Fibroblast of lung (primary cell): ENCODE measurements around the gene LRRK1. TPM values are rescaled to one million over a fixed set of nuclear protein-coding genes. Genes with fewer than 3 reads are reported as not detected.

Source experiments
- DNase-seq, 2 donors: peaks; one replicate each; pipeline versions ENCODE4 v3.0.0 to v3.0.0-alpha.2; 2010; ENCODE audit warnings: low read depth in 2 of 2
- H2AFZ ChIP-seq: 2 replicates; pipeline ENCODE4 v1.5.1; 2012; ENCODE audit warnings: low read length, control low read depth, inconsistent platforms
- H3K27ac ChIP-seq: 2 replicates; pipeline ENCODE4 v1.5.1; 2011; ENCODE audit warnings: low read length, control low read depth; ENCODE audit not compliant: insufficient read depth
- H3K27me3 ChIP-seq: 2 replicates; pipeline ENCODE4 v1.5.1; 2011; ENCODE audit warnings: mild to moderate bottlenecking, low read length; ENCODE audit not compliant: control insufficient read depth, insufficient read depth
- H3K36me3 ChIP-seq: 2 replicates; pipeline ENCODE4 v1.5.1; 2011; ENCODE audit warnings: low read length; ENCODE audit not compliant: control insufficient read depth, insufficient read depth
- H3K4me1 ChIP-seq: 2 replicates; pipeline ENCODE4 v1.5.1; 2011; ENCODE audit warnings: low read length; ENCODE audit not compliant: control insufficient read depth, insufficient read depth; ENCODE audit errors: extremely low read depth
- H3K4me2 ChIP-seq: 2 replicates; pipeline ENCODE4 v1.5.1; 2011; ENCODE audit warnings: low read length, control low read depth; ENCODE audit not compliant: insufficient read depth; ENCODE audit errors: extremely low read depth
- H3K4me3 ChIP-seq, 4 experiments: fragments of 200-600 bp in 1 of 4; sonication (generic) in 1 of 4; replicated peaks in 1 of 4; 2 replicates each; pipeline ENCODE4 v1.5.1; 2011 to 2016; ENCODE audit warnings: low read length in 4 of 4, low read depth in 3 of 4, mild to moderate bottlenecking in 3 of 4, control low read depth in 2 of 4, inconsistent platforms in 1 of 4, mixed read lengths in 1 of 4; ENCODE audit not compliant: insufficient read depth in 1 of 4; ENCODE audit errors: control extremely low read depth in 1 of 4
- H3K79me2 ChIP-seq: 2 replicates; pipeline ENCODE4 v1.5.1; 2012; ENCODE audit warnings: mild to moderate bottlenecking, low read length, inconsistent platforms; ENCODE audit not compliant: control insufficient read depth, insufficient read depth
- H3K9ac ChIP-seq: 2 replicates; pipeline ENCODE4 v1.5.1; 2011; ENCODE audit warnings: mild to moderate bottlenecking, low read length, control low read depth; ENCODE audit not compliant: insufficient read depth
- H3K9me3 ChIP-seq: 2 replicates; pipeline ENCODE4 v1.5.1; 2012; ENCODE audit warnings: low read depth, low read length; ENCODE audit not compliant: control insufficient read depth, insufficient read depth
- H4K20me1 ChIP-seq: 2 replicates; pipeline ENCODE4 v1.5.1; 2011; ENCODE audit warnings: low read length; ENCODE audit not compliant: control insufficient read depth, insufficient read depth; ENCODE audit errors: extremely low read depth
- EZH2 ChIP-seq: IDR thresholded peaks from 2 replicates; pipeline ENCODE4 v1.5.1; 2012; ENCODE audit warnings: low read length, control low read depth, mild to moderate bottlenecking; ENCODE audit errors: missing control alignments
- polyA plus RNA-seq, 2 donors: library from polyadenylated mRNA; depleted of rRNA in 1 of 2; stranded (reverse) in 1 of 2; unstranded in 1 of 2; fragments of >200 nt; gene quantifications; 2 replicates each; pipeline ENCODE4 v1.2.1, GENCODE V29; 2011 to 2012; ENCODE audit warnings: missing spikeins in 1 of 2
- total RNA-seq: library from RNA; depleted of rRNA; stranded (reverse); fragments of >200 nt; gene quantifications from 2 replicates; pipeline ENCODE4 v1.2.1, GENCODE V29; 2014
- TF ChIP-seq, protein P1 (sequence below), 2 donors: IDR thresholded peaks in 1 of 2; conservative IDR thresholded peaks in 1 of 2; 1 replicate in 1 of 2; 2 replicates in 1 of 2; pipeline ENCODE4 v1.5.1; 2011 to 2012; ENCODE audit warnings: low read length in 2 of 2, control low read depth in 1 of 2, inconsistent platforms in 1 of 2, low read depth in 1 of 2, mild to moderate bottlenecking in 1 of 2

LRRK1 gene
- total and polyA plus RNA-seq, 2 donors (not counting 1 experiment from before 2014, with no cell fraction given), result 3.8 to 12.2 TPM

DNA sequence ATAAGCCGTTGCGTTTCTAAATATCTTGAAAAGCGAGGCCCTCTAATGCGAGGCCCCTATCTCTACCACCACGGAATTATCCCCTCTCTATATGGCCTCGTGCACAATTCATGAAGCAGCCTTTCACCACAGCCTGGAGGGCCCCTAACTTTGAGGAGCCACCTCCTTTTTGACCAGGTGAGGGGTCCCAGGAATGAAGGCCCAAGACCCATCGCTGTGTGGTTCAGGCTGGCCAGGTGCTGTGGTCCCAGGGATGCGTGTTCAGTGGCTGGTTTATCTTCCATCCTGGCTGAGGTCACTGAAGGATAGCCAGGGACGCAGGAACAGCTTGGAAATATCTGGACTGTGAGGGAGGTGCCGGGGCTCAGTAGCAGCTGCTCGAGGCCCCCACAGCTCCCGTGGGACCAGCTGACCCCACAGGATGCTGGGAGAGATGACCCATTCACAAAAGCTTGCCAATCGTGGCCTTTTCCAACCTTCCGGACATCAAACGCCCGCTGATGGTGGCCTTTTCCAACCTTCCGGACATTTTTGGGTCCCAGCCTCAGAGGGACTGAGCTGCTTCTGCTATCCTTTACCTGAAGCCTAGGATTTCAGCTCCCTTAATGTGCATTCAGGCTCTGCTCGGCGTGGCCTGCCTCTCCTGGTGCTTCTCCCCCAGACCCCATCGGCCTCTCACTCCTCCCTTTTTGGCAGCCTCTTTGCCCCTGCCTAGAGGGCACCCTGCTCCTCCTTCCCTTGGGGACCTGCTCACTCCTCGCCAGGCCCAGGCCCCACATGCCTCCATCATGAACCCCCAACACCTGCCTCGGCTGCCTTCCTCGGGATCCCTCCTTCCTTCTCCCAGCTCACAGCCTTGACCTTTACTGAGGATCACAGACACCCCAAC, 191.8 kb downstream of the LRRK1 start:
- no peak overlapping the region for H2AFZ ChIP-seq
- no peak overlapping the region for H3K4me3 ChIP-seq
- no peaks in the 10 kb centered on the region for H3K27me3 ChIP-seq
- TF ChIP-seq, protein P1, sequence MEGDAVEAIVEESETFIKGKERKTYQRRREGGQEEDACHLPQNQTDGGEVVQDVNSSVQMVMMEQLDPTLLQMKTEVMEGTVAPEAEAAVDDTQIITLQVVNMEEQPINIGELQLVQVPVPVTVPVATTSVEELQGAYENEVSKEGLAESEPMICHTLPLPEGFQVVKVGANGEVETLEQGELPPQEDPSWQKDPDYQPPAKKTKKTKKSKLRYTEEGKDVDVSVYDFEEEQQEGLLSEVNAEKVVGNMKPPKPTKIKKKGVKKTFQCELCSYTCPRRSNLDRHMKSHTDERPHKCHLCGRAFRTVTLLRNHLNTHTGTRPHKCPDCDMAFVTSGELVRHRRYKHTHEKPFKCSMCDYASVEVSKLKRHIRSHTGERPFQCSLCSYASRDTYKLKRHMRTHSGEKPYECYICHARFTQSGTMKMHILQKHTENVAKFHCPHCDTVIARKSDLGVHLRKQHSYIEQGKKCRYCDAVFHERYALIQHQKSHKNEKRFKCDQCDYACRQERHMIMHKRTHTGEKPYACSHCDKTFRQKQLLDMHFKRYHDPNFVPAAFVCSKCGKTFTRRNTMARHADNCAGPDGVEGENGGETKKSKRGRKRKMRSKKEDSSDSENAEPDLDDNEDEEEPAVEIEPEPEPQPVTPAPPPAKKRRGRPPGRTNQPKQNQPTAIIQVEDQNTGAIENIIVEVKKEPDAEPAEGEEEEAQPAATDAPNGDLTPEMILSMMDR (conservative IDR thresholded peaks at IDR 0.05 in 1 of 2, IDR thresholded peaks at IDR 0.05 in 1 of 2; ENCODE audit: low read depth in 1 of 2, low read length in 2 of 2), result no peak
- TF ChIP-seq EZH2, result no peak
- no peaks in the 10 kb centered on the region for H3K79me2 ChIP-seq
- peaks cover 4% of the 10 kb centered on the region for H3K4me1 ChIP-seq
- H3K36me3 ChIP-seq, result no peaks in the 10 kb centered on the region
- no peaks in the 10 kb centered on the region for H4K20me1 ChIP-seq
- no peaks in the 10 kb centered on the region for H3K9me3 ChIP-seq
- no peak for DNase-seq
- H3K27ac ChIP-seq, result no peak overlapping the region
- H3K9ac ChIP-seq, result no peak overlapping the region
- no peak overlapping the region for H3K4me2 ChIP-seq

DNA sequence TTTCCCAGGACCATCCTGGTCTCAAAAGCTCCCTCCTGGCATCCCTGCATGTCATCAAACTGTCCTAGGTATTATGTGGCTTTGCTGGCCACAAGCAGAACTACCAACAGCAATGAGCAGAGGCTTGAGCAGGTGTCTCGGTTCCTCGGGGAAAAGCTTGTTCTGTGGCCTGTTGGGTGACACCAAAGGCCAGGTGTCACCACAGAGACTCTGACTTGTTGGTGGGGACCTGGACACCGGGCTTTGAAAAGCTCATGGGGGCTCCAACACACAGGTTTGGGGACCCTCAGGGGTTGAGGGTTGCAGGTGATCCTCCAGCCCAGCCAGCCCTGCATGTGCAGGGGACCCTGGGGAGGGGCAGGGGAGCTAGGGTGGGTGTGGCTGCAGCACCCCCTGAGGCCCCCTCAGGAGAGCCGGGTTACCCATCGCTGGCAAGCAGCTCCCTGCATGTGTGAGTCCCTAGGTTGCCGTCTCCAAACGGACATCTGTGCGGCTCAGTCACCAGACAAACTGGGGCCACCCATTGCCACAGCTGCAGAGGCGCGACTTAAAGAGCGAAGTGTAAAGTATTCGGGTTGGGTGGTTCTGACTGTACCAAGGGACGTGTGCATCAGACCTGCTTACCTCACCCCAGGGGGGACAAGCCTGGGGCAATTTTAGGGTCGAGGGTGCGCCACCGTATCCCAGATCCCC, 192.6 kb downstream of the LRRK1 start:
- no peaks in the 10 kb centered on the region for H4K20me1 ChIP-seq
- no peak overlapping the region for H3K4me2 ChIP-seq
- no peak overlapping the region for H3K4me3 ChIP-seq
- no peak for DNase-seq
- H3K4me1 ChIP-seq, result peaks cover 11% of the 10 kb centered on the region
- H3K79me2 ChIP-seq, result no peaks in the 10 kb centered on the region
- H3K36me3 ChIP-seq, result no peaks in the 10 kb centered on the region
- H3K9me3 ChIP-seq, result no peaks in the 10 kb centered on the region
- no peak overlapping the region for H3K27ac ChIP-seq
- TF ChIP-seq EZH2, result no peak
- TF ChIP-seq, protein P1 (conservative IDR thresholded peaks at IDR 0.05 in 1 of 2, IDR thresholded peaks at IDR 0.05 in 1 of 2; ENCODE audit: low read depth in 1 of 2, low read length in 2 of 2), result no peak
- H3K9ac ChIP-seq, result no peak overlapping the region
- H2AFZ ChIP-seq, result no peak overlapping the region
- H3K27me3 ChIP-seq, result no peaks in the 10 kb centered on the region

DNA sequence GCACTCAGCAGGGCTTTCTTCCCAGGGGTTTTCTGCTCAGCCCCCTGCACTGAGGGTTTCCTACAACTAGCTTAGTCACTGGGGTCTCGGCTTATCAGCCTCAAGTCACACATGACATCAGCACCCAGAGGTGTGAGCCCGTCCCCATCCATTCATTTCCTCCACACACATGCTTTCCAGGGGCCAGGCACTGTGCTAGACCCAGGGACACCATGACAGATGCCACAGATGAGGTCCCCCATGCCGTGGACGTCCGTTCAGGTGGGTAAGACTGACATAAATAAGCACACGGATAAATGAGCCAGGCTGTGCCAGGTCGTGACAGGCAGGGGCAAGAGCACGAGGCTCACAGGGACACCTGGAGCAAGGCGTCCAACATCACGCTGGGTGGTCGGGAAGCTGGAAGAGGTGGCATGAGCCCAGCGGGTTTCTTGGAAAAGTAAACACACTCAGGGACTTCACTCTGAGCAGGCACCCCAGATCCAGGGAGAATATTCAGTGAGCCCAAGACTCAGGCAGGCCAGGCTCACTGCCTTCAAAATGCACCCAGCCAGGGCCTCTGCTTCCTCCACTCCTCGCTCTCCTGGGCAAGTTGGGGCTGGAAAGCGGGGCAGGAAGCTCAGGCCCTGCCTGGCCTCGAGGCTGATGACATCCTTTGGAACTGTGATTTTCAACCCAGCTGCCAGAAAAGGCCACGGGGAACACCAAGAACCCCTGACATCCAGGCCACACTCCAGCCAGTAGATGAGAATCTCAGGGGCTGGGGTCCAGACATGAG, 193.4 kb downstream of the LRRK1 start:
- Histone ChIP-seq H3K9me3 (no peaks in the 10 kb centered on the region), H3K9ac (no peak overlapping the region), H3K27me3 (no peaks in the 10 kb centered on the region), H3K79me2 (no peaks in the 10 kb centered on the region), H3K4me1 (peaks cover 11% of the 10 kb centered on the region), H3K4me2 (no peak overlapping the region), H3K36me3 (no peaks in the 10 kb centered on the region), H4K20me1 (no peaks in the 10 kb centered on the region), H3K4me3 (no peak overlapping the region), H2AFZ (no peak overlapping the region), H3K27ac (no peak overlapping the region)
- DNase-seq, result no peak
- TF ChIP-seq, protein P1 (conservative IDR thresholded peaks at IDR 0.05 in 1 of 2, IDR thresholded peaks at IDR 0.05 in 1 of 2; ENCODE audit: low read depth in 1 of 2, low read length in 2 of 2), result no peak
- no peak for TF ChIP-seq EZH2
